WI38 (cell line): ENCODE results near the gene SHROOM3.

Experiments
- H3K4me3 ChIP-seq: 2 replicates; pipeline ENCODE4 v1.5.1; 2011; ENCODE audit warnings: low read depth, mild to moderate bottlenecking, control low read depth, low read length
- TF ChIP-seq, protein P1 (sequence below): IDR thresholded peaks from 2 replicates; pipeline ENCODE4 v1.5.1; 2012; ENCODE audit warnings: low read depth, mild to moderate bottlenecking, control low read depth, low read length

SHROOM3 gene

DNA sequence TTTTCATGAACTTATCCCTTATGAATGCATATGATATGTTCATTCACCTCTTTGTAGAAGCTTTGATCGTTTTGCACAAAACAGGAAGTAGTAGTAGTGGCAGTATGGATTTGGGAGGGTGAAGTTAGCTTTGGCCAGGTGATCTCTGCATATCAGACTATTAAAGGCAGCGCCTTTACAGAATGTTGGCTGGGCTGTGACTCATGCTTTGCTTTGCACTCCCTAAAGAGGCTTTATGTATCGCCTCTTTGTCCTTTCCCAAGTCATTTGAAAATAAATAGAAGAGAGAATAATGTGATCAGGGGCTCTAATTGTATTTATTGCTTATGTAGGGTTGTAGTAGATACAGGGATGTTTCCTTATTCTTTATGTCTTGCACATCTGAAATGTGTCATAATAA is 50.4 kb downstream of the SHROOM3 start:
- no peak overlapping the region for H3K4me3 ChIP-seq

DNA sequence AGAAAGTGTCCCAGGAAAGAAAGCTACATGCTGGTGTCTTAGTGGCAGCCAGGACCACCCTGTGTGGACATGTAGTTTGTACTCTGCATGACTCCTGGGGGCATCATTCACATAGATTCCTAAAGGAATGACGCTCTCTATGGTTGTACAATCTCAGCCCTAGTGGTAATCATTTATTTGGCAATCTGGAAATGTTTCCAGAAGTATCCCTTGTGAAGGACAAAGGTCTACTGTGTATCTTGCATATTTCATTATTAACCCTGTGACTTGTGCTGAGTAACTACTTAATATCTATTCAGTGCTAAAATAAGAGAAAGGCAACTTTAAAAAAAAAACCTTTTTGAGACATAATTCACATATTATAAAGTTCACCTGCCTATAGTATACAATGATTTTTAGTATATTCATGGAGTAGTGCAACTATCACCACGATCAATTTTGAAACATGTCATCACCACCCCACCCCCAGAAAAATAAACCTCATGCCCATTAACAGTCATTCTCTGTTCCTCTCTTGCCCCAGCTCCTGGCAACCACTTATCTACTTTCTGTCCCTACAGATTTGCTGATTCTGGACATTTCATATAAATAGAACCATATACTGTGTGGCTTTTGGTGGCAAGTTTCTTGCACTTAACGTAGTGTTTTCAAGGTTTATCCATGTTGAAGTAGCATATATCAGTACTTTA is 51.7 kb downstream of the SHROOM3 start:
- no peak overlapping the region for H3K4me3 ChIP-seq
- TF ChIP-seq, protein P1, sequence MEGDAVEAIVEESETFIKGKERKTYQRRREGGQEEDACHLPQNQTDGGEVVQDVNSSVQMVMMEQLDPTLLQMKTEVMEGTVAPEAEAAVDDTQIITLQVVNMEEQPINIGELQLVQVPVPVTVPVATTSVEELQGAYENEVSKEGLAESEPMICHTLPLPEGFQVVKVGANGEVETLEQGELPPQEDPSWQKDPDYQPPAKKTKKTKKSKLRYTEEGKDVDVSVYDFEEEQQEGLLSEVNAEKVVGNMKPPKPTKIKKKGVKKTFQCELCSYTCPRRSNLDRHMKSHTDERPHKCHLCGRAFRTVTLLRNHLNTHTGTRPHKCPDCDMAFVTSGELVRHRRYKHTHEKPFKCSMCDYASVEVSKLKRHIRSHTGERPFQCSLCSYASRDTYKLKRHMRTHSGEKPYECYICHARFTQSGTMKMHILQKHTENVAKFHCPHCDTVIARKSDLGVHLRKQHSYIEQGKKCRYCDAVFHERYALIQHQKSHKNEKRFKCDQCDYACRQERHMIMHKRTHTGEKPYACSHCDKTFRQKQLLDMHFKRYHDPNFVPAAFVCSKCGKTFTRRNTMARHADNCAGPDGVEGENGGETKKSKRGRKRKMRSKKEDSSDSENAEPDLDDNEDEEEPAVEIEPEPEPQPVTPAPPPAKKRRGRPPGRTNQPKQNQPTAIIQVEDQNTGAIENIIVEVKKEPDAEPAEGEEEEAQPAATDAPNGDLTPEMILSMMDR, result no peak

More for the DNA sequence above, 50.4 kb downstream of the SHROOM3 start:
- TF ChIP-seq, protein P1, result no peak

DNA sequence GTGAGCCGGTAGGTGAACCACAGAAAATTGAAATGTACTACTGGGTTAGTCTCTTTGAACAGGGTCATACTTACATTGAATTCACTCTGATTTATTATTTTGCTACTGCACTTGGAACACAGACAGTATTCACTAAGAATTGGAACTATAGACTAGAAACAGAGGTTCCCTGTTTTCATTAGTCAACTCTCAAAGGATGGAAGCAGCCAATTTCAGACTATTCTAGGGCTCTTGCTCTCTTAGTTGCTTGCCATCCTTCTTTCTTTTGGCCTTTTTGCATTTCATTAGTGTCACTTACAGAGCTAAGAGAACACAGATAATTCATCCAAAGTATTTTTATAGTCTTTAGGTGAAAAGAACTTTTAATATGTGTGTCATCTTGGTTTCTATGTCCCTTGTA is 52.6 kb downstream of the SHROOM3 start:
- TF ChIP-seq, protein P1, result no peak
- no peak overlapping the region for H3K4me3 ChIP-seq

DNA sequence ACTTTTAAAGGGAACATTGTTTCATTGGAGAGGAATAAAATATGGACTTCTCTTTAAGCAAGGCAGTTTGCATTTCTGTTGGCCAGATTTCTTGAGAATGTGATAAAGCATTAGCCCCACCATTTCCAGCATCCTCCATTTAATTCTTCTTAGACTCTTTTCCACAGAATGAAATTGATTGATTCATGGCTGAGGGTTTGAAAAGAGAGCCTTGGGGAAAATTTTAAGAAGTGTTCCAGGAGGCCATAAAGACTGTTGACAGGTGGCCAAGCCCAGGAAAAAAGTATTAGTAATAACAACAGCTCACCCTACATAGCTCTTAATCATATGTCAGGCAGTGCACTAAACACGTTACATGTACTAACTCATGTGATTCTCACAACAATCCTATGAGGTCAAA is 53.4 kb downstream of the SHROOM3 start:
- TF ChIP-seq, protein P1, result no peak
- no peak overlapping the region for H3K4me3 ChIP-seq

DNA sequence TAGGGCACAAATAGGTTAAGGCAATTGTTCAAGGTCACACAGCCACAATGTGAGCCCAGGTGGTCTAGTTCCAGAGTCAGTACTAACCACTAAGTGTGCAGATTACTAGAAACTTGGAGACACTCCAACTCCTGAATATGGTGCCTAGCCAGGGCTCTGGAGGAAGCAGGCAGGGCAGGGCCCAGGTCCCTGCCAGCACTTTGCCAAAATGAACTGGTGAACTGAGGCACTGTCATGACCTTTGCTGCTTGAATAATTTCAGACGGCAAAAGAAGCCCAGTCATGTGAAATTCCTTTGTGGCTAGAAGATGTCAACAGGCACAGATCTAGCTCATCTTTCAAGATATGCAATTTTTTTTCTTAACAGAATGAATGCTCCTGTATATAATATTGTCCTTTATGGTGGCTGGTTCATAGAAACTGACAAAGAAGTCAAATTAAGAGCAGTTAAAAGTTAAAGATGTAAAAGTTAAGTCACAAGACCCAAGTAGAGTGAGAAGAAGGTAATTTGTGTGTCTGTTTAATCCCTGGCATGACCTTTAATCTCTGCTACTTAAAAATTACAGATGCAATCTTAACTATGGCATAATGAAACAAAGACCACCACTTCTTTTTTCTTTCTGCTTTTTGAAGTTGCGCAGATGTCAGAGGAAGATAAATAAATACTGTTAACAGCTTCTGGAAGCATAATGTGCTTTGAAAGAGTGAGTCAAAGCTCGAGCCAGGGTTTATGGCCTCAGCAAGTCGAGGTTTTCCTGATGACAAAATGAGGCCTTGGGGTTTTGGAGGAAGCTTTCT is 54.1 kb downstream of the SHROOM3 start:
- TF ChIP-seq, protein P1, result no peak
- H3K4me3 ChIP-seq, result no peak overlapping the region

DNA sequence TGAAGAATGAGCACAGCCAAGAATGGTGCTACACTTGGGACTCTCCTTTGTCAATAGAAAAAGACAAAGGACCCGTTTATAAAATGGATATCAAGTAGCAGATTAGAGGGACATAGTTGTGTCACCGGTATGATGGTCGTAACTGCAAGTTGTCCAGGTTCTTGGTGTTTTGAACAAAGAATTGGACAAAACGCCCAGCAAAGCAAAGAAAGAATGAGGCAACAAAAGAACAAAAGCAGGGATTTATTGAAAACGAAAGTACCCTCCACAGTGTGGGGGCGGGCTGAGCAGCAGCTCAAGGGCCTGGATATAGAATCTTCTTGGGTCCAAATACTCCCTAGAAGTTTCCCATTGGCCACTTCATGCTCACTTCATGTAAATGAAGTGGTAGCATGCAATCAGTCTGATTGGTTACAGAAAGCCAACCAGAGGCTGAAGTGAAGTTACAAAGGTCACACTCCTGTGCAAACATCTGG is 54.7 kb downstream of the SHROOM3 start:
- TF ChIP-seq, protein P1, result no peak
- no peak overlapping the region for H3K4me3 ChIP-seq

DNA sequence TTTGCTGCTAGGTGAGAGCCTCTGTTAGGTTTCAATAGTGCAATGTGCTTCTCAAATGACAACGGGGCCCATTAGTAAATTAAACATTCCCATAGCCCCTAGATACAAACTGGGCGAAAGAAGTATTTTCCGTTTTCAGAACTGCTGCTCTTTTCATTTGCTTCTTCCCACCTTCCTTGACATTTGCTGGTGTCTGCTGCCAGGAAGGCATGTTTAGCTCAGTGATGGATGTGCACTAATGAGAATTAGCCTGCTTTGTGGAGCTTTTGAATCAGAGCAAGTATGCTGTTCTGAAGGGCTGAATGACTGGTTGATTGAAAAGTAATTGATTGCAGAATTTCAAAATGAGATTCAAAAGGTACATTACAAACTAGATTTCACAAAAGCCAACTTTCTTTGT is 57.0 kb downstream of the SHROOM3 start:
- TF ChIP-seq, protein P1, result no peak
- H3K4me3 ChIP-seq, result no peak overlapping the region
